ENCODE results near the gene HS3ST2. TPM values are rescaled to one million over a fixed set of nuclear protein-coding genes. Genes with fewer than 3 reads are reported as not detected.

HS3ST2 gene
- total and polyA plus RNA-seq, 2 donors = 2.4 TPM; not detected in 1

GRCh38 chr16:22879466-22879865 lies 65.5 kb downstream of the HS3ST2 start:
- no peak overlapping the region for H3K27ac ChIP-seq (ENCODE audit: low read depth in 1 of 2, low read length in 1 of 2)
- DNase-seq (ENCODE audit: low read depth in 6 of 9, low spot score in 9 of 9) = no peak
- 67% methylated on average over 6 of the region's 6 CpGs for WGBS

DNA sequence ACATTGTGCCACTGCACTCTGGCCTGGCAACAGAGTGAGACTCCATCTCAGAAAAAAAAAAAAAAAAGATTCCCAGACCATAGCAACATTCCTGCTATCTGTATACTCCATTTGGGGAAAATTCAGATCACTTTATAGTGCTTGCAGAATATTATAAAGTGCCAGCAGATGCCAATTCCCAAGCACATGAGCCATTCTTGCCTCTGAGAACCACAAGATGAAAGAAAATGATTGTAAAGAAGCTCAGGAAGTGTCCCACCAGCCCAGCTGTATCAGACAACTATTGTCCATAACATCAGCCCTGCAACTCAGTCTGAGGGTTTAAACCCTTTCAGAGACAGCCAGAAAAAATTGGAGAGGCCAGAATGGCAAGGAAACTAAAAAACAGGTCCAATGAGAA lies 69.0 kb downstream of the HS3ST2 start:
- Histone ChIP-seq H3K4me3 (ENCODE audit: low read length in 2 of 2) (no peak overlapping the region), H3K27ac (ENCODE audit: low read depth in 1 of 2, low read length in 1 of 2) (no peak overlapping the region), H3K9me3 (ENCODE audit: control insufficient read depth in 2 of 2, insufficient read depth in 1 of 2, low read length in 1 of 2) (no peaks in the 10 kb centered on the region), H3K36me3 (ENCODE audit: control insufficient read depth in 2 of 2, insufficient read depth in 2 of 2, low read length in 1 of 2) (no peaks in the 10 kb centered on the region), H3K4me1 (ENCODE audit: control insufficient read depth in 2 of 2, insufficient read depth in 2 of 2, low read length in 2 of 2) (no peaks in the 10 kb centered on the region), H3K27me3 (ENCODE audit: control insufficient read depth in 2 of 2, insufficient read depth in 1 of 2, low read length in 1 of 2) (no peaks in the 10 kb centered on the region)
- no peak for DNase-seq (ENCODE audit: low read depth in 6 of 9, low spot score in 9 of 9)

More at GRCh38 chr16:22879466-22879865, 65.5 kb downstream of the HS3ST2 start:
- Histone ChIP-seq H3K4me1 (ENCODE audit: control insufficient read depth in 2 of 2, insufficient read depth in 2 of 2, low read length in 2 of 2) (no peaks in the 10 kb centered on the region), H3K4me3 (ENCODE audit: low read length in 2 of 2) (no peak overlapping the region), H3K9me3 (ENCODE audit: control insufficient read depth in 2 of 2, insufficient read depth in 1 of 2, low read length in 1 of 2) (no peaks in the 10 kb centered on the region), H3K27me3 (ENCODE audit: control insufficient read depth in 2 of 2, insufficient read depth in 1 of 2, low read length in 1 of 2) (no peaks in the 10 kb centered on the region), H3K36me3 (ENCODE audit: control insufficient read depth in 2 of 2, insufficient read depth in 2 of 2, low read length in 1 of 2) (no peaks in the 10 kb centered on the region)

DNA sequence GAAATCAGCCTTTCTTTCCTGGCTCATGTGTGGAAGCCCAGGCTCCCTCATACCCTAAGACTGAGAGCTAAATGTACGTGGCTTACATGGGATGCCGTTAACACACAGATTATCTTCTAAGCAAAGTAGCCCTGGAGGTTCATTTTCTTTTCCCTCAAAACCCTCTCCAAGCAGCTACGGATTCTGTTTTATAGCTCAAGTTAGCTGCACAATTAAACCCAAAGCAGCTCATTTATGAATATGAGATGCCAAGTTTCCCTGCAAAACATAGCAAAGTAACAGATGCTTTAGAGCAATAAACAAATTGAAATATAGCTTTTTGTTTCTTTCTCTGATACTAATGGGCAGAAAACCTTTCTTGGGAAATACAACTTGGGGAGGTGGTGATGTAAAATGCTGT lies 72.0 kb downstream of the HS3ST2 start:
- Histone ChIP-seq H3K36me3 (ENCODE audit: control insufficient read depth in 2 of 2, insufficient read depth in 2 of 2, low read length in 1 of 2) (no peaks in the 10 kb centered on the region), H3K4me1 (ENCODE audit: control insufficient read depth in 2 of 2, insufficient read depth in 2 of 2, low read length in 2 of 2) (no peaks in the 10 kb centered on the region), H3K4me3 (ENCODE audit: low read length in 2 of 2) (no peak overlapping the region), H3K9me3 (ENCODE audit: control insufficient read depth in 2 of 2, insufficient read depth in 1 of 2, low read length in 1 of 2) (no peaks in the 10 kb centered on the region), H3K27ac (ENCODE audit: low read depth in 1 of 2, low read length in 1 of 2) (no peak overlapping the region), H3K27me3 (ENCODE audit: control insufficient read depth in 2 of 2, insufficient read depth in 1 of 2, low read length in 1 of 2) (no peaks in the 10 kb centered on the region)
- no peak for DNase-seq (ENCODE audit: low read depth in 6 of 9, low spot score in 9 of 9)
- 91% methylated on average over 3 of the region's 3 CpGs for WGBS

GRCh38 chr16:22886927-22887326 lies 73.0 kb downstream of the HS3ST2 start:
- no peaks in the 10 kb centered on the region for H3K9me3 ChIP-seq (ENCODE audit: control insufficient read depth in 2 of 2, insufficient read depth in 1 of 2, low read length in 1 of 2)
- 94% methylated on average over 1 of the region's 1 CpG for WGBS
- no peak overlapping the region for H3K4me3 ChIP-seq (ENCODE audit: low read length in 2 of 2)
- H3K4me1 ChIP-seq (ENCODE audit: control insufficient read depth in 2 of 2, insufficient read depth in 2 of 2, low read length in 2 of 2) = no peaks in the 10 kb centered on the region
- H3K27me3 ChIP-seq (ENCODE audit: control insufficient read depth in 2 of 2, insufficient read depth in 1 of 2, low read length in 1 of 2) = no peaks in the 10 kb centered on the region
- DNase-seq (ENCODE audit: low read depth in 6 of 9, low spot score in 9 of 9) = no peak
- no peak overlapping the region for H3K27ac ChIP-seq (ENCODE audit: low read depth in 1 of 2, low read length in 1 of 2)
- no peaks in the 10 kb centered on the region for H3K36me3 ChIP-seq (ENCODE audit: control insufficient read depth in 2 of 2, insufficient read depth in 2 of 2, low read length in 1 of 2)

DNA sequence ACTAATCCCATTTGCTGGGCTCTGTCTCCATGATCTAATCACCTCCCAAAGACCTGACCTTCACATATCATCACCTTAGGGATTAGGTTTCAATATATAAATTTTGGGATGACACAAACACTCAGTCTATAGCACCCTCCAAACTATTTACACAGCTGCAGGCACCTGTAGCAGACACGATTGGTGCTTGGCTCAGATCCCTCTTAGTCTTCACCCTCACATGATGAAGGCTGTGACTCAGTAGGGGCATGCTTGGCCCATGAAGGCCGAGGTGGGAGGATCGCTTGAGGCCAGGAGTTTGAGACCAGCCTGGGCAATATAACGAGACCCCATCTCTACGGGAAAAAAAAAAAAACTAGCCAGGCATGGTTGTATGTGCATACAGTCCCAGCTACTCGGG lies 73.5 kb downstream of the HS3ST2 start:
- H3K27ac ChIP-seq (ENCODE audit: low read depth in 1 of 2, low read length in 1 of 2) = no peak overlapping the region
- H3K36me3 ChIP-seq (ENCODE audit: control insufficient read depth in 2 of 2, insufficient read depth in 2 of 2, low read length in 1 of 2) = no peaks in the 10 kb centered on the region
- no peaks in the 10 kb centered on the region for H3K27me3 ChIP-seq (ENCODE audit: control insufficient read depth in 2 of 2, insufficient read depth in 1 of 2, low read length in 1 of 2)
- H3K4me3 ChIP-seq (ENCODE audit: low read length in 2 of 2) = no peak overlapping the region
- H3K4me1 ChIP-seq (ENCODE audit: control insufficient read depth in 2 of 2, insufficient read depth in 2 of 2, low read length in 2 of 2) = no peaks in the 10 kb centered on the region
- no peak for DNase-seq (ENCODE audit: low read depth in 6 of 9, low spot score in 9 of 9)
- H3K9me3 ChIP-seq (ENCODE audit: control insufficient read depth in 2 of 2, insufficient read depth in 1 of 2, low read length in 1 of 2) = no peaks in the 10 kb centered on the region
- 83% methylated on average over 6 of the region's 6 CpGs for WGBS

- Histone ChIP-seq H3K9me3 (ENCODE audit: control insufficient read depth in 2 of 2, insufficient read depth in 1 of 2, low read length in 1 of 2) (no peaks in the 10 kb centered on the region), H3K4me3 (ENCODE audit: low read length in 2 of 2) (no peak overlapping the region), H3K36me3 (ENCODE audit: control insufficient read depth in 2 of 2, insufficient read depth in 2 of 2, low read length in 1 of 2) (no peaks in the 10 kb centered on the region), H3K27me3 (ENCODE audit: control insufficient read depth in 2 of 2, insufficient read depth in 1 of 2, low read length in 1 of 2) (no peaks in the 10 kb centered on the region), H3K4me1 (ENCODE audit: control insufficient read depth in 2 of 2, insufficient read depth in 2 of 2, low read length in 2 of 2) (no peaks in the 10 kb centered on the region), H3K27ac (ENCODE audit: low read depth in 1 of 2, low read length in 1 of 2) (no peak overlapping the region)
- no peak for DNase-seq (ENCODE audit: low read depth in 6 of 9, low spot score in 9 of 9)
- 76% methylated on average over 4 of the region's 4 CpGs for WGBS
These were observed 74.8 kb downstream of the HS3ST2 start for GRCh38 chr16:22888791-22889190.

- Histone ChIP-seq H3K4me1 (ENCODE audit: control insufficient read depth in 2 of 2, insufficient read depth in 2 of 2, low read length in 2 of 2) (no peaks in the 10 kb centered on the region), H3K9me3 (ENCODE audit: control insufficient read depth in 2 of 2, insufficient read depth in 1 of 2, low read length in 1 of 2) (no peaks in the 10 kb centered on the region), H3K4me3 (ENCODE audit: low read length in 2 of 2) (no peak overlapping the region), H3K36me3 (ENCODE audit: control insufficient read depth in 2 of 2, insufficient read depth in 2 of 2, low read length in 1 of 2) (no peaks in the 10 kb centered on the region), H3K27ac (ENCODE audit: low read depth in 1 of 2, low read length in 1 of 2) (no peak overlapping the region), H3K27me3 (ENCODE audit: control insufficient read depth in 2 of 2, insufficient read depth in 1 of 2, low read length in 1 of 2) (no peaks in the 10 kb centered on the region)
- 88% methylated on average over 7 of the region's 7 CpGs for WGBS
- DNase-seq (ENCODE audit: low read depth in 6 of 9, low spot score in 9 of 9) = no peak
These were observed 77.0 kb downstream of the HS3ST2 start for GRCh38 chr16:22890976-22891375.

DNA sequence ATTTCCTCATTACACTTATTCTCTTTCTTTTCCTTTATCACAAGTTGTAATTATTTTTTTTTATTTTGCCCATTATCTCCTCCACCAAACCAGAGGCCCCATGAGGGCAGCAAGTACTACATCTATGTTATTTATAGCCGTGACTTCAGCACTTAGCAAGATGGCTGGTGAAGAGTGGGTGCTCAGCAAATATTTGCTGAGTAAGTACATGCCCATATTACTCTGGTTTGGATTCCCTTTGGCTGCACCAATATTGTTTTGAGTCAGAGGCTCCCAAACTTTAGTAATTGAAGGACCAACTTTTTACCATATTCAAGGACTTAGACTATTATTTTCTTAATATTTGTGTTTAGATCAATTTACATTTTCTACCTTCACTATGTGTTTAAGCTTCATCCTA lies 83.2 kb downstream of the HS3ST2 start:
- Histone ChIP-seq H3K27ac (ENCODE audit: low read depth in 1 of 2, low read length in 1 of 2) (no peak overlapping the region), H3K4me3 (ENCODE audit: low read length in 2 of 2) (no peak overlapping the region), H3K4me1 (ENCODE audit: control insufficient read depth in 2 of 2, insufficient read depth in 2 of 2, low read length in 2 of 2) (no peaks in the 10 kb centered on the region), H3K9me3 (ENCODE audit: control insufficient read depth in 2 of 2, insufficient read depth in 1 of 2, low read length in 1 of 2) (no peaks in the 10 kb centered on the region), H3K36me3 (ENCODE audit: control insufficient read depth in 2 of 2, insufficient read depth in 2 of 2, low read length in 1 of 2) (no peaks in the 10 kb centered on the region), H3K27me3 (ENCODE audit: control insufficient read depth in 2 of 2, insufficient read depth in 1 of 2, low read length in 1 of 2) (no peaks in the 10 kb centered on the region)
- DNase-seq (ENCODE audit: low read depth in 6 of 9, low spot score in 9 of 9) = no peak
- WGBS = 87% methylated on average over 1 of the region's 1 CpG

DNA sequence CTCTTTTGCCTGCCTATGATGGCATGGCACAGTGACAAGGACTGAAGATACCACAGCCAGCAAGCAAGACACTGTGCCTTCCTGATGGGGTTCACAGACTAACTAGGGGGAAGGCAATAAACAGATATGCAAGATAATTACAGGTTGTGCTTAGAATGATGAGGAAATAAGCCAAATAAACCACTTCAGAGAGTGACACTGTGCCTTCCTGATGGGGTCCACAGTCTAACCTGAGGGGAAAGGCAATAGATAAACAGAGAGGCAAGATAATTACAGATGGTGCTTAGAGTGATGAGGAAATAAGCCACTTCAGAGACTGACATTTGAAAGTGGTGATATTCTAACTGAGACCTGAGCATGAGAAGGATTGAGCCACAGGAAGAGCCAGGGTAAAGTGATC lies 84.2 kb downstream of the HS3ST2 start:
- DNase-seq (ENCODE audit: low read depth in 6 of 9, low spot score in 9 of 9) = no peak
- Histone ChIP-seq H3K36me3 (ENCODE audit: control insufficient read depth in 2 of 2, insufficient read depth in 2 of 2, low read length in 1 of 2) (no peaks in the 10 kb centered on the region), H3K4me1 (ENCODE audit: control insufficient read depth in 2 of 2, insufficient read depth in 2 of 2, low read length in 2 of 2) (no peaks in the 10 kb centered on the region), H3K27me3 (ENCODE audit: control insufficient read depth in 2 of 2, insufficient read depth in 1 of 2, low read length in 1 of 2) (no peaks in the 10 kb centered on the region), H3K27ac (ENCODE audit: low read depth in 1 of 2, low read length in 1 of 2) (no peak overlapping the region), H3K9me3 (ENCODE audit: control insufficient read depth in 2 of 2, insufficient read depth in 1 of 2, low read length in 1 of 2) (no peaks in the 10 kb centered on the region), H3K4me3 (ENCODE audit: low read length in 2 of 2) (no peak overlapping the region)

GRCh38 chr16:22898874-22899348 lies 84.9 kb downstream of the HS3ST2 start:
- H3K27me3 ChIP-seq (ENCODE audit: control insufficient read depth in 2 of 2, insufficient read depth in 1 of 2, low read length in 1 of 2) = no peaks in the 10 kb centered on the region
- WGBS = 5% methylated on average over 10 of the region's 10 CpGs
- H3K27ac ChIP-seq (ENCODE audit: low read depth in 1 of 2, low read length in 1 of 2) = no peak overlapping the region
- no peaks in the 10 kb centered on the region for H3K9me3 ChIP-seq (ENCODE audit: control insufficient read depth in 2 of 2, insufficient read depth in 1 of 2, low read length in 1 of 2)
- no peaks in the 10 kb centered on the region for H3K36me3 ChIP-seq (ENCODE audit: control insufficient read depth in 2 of 2, insufficient read depth in 2 of 2, low read length in 1 of 2)
- no peak overlapping the region for H3K4me3 ChIP-seq (ENCODE audit: low read length in 2 of 2)
- H3K4me1 ChIP-seq (ENCODE audit: control insufficient read depth in 2 of 2, insufficient read depth in 2 of 2, low read length in 2 of 2) = no peaks in the 10 kb centered on the region
- DNase-seq (ENCODE audit: low read depth in 6 of 9, low spot score in 9 of 9) = peak in 8 of 9 donors; percentile 3 to 62 (median 20)
